Measurements from ENCODE around the gene SRXN1.

DNA sequence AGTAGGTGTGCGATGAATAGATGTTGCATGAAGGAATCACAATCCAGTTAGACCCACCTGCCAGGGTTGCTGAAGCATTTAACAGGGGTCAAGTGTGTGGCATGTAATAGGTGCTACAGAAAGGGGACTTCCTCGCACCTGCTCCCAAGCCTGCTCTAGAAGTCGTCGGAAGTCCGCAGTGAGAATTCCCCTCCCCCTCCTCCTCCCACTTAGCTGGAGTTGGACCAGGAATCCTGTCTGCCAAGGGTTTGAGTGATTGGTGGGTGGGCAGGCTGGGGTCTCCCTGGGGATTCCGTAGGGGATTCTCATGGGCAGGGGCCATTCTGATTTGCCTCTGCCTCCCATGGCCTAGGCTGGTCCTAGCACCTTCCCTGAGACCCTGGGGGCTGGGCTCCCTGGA lies 12.3 kb upstream of the SRXN1 start:
- TF ChIP-seq, protein P1, sequence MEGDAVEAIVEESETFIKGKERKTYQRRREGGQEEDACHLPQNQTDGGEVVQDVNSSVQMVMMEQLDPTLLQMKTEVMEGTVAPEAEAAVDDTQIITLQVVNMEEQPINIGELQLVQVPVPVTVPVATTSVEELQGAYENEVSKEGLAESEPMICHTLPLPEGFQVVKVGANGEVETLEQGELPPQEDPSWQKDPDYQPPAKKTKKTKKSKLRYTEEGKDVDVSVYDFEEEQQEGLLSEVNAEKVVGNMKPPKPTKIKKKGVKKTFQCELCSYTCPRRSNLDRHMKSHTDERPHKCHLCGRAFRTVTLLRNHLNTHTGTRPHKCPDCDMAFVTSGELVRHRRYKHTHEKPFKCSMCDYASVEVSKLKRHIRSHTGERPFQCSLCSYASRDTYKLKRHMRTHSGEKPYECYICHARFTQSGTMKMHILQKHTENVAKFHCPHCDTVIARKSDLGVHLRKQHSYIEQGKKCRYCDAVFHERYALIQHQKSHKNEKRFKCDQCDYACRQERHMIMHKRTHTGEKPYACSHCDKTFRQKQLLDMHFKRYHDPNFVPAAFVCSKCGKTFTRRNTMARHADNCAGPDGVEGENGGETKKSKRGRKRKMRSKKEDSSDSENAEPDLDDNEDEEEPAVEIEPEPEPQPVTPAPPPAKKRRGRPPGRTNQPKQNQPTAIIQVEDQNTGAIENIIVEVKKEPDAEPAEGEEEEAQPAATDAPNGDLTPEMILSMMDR (IDR thresholded peaks at IDR 0.05) = no peak
- no peak for TF ChIP-seq JUNB (IDR thresholded peaks at IDR 0.05)

Data from A549 (cell line).